Retina (tissue), 1 donor: Measurements from ENCODE around the gene WDR54.

ENCODE experiments used
- DNase-seq: peaks from one replicate; pipeline ENCODE4 v3.0.0-alpha.2; 2016

The WDR54 gene

GRCh38 chr2:74430502-74430901 is 9.0 kb downstream of the WDR54 start:
- no peak for DNase-seq

- DNase-seq, result peak; percentile 45
These were observed 14.7 kb downstream of the WDR54 start for GRCh38 chr2:74436111-74436805.

GRCh38 chr2:74436848-74437695 is 15.5 kb downstream of the WDR54 start:
- DNase-seq, result no peak

GRCh38 chr2:74438248-74438647 is 16.7 kb downstream of the WDR54 start:
- DNase-seq, result no peak

GRCh38 chr2:74439373-74439772 is 17.8 kb downstream of the WDR54 start:
- DNase-seq, result no peak

- no peak for DNase-seq
These were observed 18.4 kb downstream of the WDR54 start for GRCh38 chr2:74439803-74440377.

- DNase-seq, result peak; percentile 91
These were observed 19.0 kb downstream of the WDR54 start for GRCh38 chr2:74440378-74441169.

GRCh38 chr2:74441170-74441689 is 19.7 kb downstream of the WDR54 start:
- no peak for DNase-seq

GRCh38 chr2:74441690-74442482 is 20.4 kb downstream of the WDR54 start, which contains the start of gene RTKN:
TSS of gene RTKN (minus strand) at chr2:74441937. CDS start at chr2:74441816, 121 bp downstream.
- DNase-seq, result peak; percentile 63

- peak; percentile 34 for DNase-seq
These were observed 21.2 kb downstream of the WDR54 start for GRCh38 chr2:74442483-74443297.

- DNase-seq, result no peak
These were observed 23.2 kb downstream of the WDR54 start for GRCh38 chr2:74444498-74445318.

- no peak for DNase-seq
These were observed 25.9 kb downstream of the WDR54 start for GRCh38 chr2:74447230-74447999.

GRCh38 chr2:74448771-74449170 is 27.2 kb downstream of the WDR54 start:
- no peak for DNase-seq

GRCh38 chr2:74450570-74451190 is 29.1 kb downstream of the WDR54 start:
- no peak for DNase-seq

- peak; percentile 99 for DNase-seq
These were observed 33.4 kb downstream of the WDR54 start, which contains the start of gene INO80B for GRCh38 chr2:74454654-74455511. TSS of gene INO80B (plus strand) at chr2:74455087. CDS start at chr2:74455117, 30 bp downstream.

- peak; percentile 64 for DNase-seq
These were observed 35.6 kb downstream of the WDR54 start for GRCh38 chr2:74457129-74457548.

- no peak for DNase-seq
These were observed 36.1 kb downstream of the WDR54 start for GRCh38 chr2:74457549-74458131.
